ENCODE measurements around the gene MYL5.
"Not testable (repeated sequence)": the region's sequence is repeated elsewhere in the genome, so short reads cannot be mapped to it uniquely, and the experiment has no call there.

MYL5 gene

GRCh38 chr4:656436-657337 is 17.7 kb upstream of the MYL5 start:
- DNase-seq (ENCODE audit: low spot score), result no peak

- no peak for DNase-seq (ENCODE audit: low spot score)
Observed at GRCh38 chr4:657338-657833, 17.0 kb upstream of the MYL5 start.

DNA sequence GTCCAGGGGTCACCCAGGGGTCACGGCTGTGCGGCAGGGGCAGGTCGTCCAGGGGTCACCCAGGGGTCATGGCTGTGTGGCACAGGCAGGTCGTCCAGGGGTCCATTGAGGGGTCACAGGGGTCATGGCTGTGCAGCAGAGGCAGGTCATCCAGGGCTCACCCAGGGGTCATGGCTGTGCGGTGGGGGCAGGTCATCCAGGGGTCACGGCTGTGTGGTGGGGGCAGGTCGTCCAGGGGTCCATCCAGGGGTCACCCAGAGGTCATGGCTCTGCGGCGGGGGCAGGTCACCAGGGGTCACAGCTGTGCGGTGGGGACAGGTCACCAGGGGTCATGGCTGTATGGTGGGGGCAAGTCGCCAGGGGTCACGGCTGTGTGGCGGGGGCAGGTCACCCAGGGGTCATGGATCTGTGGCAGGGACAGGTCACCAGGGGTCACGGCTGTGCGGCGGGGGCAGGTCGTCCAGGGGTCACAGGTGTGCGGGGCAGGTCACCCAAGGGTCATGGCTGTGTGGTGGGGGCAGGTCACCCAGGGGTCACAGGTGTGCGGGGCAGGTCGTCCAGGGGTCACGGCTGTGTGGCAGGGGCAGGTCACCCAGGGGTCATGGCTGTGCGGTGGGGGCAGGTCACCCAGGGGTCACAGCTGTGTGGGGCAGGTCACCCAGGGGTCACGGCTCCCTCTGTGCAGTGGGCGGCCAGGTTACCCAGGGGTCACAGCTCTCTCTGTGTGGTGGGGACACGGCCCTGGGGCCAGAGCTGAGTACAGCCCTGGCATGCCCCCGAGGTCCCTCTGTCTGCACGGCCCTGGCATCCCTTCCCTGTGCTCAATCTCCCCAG is 16.3 kb upstream of the MYL5 start:
- no peak for DNase-seq (ENCODE audit: low spot score)

DNA sequence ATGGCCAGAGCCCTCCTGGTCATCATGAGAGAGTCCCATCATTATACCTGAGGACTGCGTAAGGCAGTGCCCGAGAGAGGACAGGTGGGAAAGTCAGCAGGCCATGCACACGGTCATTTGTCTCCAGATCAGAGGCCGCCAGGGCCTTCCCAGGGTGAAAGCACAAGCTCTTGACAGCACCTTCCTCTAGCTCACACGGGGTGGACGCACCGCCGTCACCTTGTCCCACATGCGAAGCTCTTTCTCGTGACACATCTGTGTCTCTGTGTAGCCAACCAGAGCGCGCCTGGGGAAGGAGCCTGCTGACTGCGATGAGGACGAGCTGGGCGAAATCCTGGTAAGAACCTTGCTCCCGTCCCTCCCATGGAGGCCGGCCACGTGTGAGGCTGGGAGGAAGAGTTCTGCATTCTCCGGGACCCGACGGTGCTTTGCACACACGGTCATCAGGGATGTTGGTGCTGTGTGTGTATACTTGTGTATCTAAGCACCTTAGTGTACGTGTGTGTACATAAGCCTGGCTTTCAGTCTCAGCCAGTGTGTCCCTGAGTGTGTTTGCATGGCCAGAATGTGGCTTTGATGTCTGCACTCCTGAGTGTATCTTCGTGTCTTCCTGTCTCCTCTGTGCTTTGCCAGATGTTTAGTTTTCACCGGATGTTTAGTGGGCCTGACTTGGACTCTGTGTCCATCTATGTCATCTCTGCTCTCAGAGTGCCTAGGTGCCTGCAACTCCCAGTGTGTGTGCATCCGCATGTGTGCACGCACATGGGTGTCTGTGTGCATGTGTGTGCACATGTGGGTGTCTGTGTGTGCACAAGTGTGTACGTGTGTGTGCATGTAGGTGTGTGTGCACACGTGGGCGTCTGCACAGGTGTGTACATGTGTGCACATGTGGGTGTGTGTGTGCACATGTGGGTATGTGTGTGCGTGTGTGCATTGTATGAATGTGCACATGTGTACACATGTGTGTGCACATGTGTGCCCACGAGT is 15.4 kb upstream of the MYL5 start:
- no peak for DNase-seq (ENCODE audit: low spot score)

DNA sequence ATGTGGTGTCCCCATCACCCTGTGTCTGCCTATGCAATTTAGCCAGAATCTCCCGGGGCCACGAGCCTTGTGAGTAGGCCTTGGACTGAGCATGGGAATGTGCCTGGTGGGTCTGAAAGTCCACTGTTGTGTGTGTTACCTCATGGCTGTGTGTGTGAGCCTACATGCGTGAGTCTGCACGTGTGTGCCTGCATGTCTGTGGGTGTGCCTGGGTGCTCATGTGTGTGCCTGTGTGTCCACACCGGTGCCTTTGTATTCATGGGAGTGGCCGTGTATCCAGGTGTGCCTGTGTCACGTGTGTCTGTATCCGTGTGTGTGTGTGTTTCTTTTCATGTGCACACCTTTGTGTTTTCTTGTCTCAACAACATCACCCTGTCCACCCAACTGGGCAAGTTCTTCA is 14.5 kb upstream of the MYL5 start:
- DNase-seq (ENCODE audit: low spot score), result no peak

GRCh38 chr4:660401-660800 is 13.9 kb upstream of the MYL5 start:
- no peak for DNase-seq (ENCODE audit: low spot score)

GRCh38 chr4:661231-661630 is 13.1 kb upstream of the MYL5 start:
- DNase-seq (ENCODE audit: low spot score), result no peak

GRCh38 chr4:661881-662761 is 12.2 kb upstream of the MYL5 start:
- no peak for DNase-seq (ENCODE audit: low spot score)

DNA sequence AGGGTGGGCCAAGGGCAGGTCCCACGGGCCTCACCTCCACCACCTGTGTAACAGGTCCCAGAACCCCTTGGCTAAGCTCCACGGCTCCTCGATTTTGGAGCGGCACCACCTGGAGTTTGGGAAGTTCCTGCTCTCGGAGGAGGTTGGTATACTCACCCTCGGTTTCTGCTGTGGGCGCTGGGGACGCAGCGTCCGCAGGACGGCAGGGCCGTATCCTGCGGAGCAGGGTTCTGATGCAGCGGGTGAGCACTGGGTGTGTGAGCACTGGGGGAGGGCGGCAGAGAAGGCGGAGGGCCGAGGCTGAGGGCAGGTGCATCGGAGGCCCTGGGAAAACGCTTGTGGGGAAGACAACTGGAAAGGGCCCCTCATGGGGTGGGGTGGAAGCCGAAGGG is 11.3 kb upstream of the MYL5 start:
- DNase-seq (ENCODE audit: low spot score), result no peak

- peak; percentile 96 for DNase-seq (ENCODE audit: low spot score)
Observed at GRCh38 chr4:663438-664428, 10.6 kb upstream of the MYL5 start.

- no peak for DNase-seq (ENCODE audit: low spot score)
Observed at GRCh38 chr4:664713-665231, 9.6 kb upstream of the MYL5 start.

DNA sequence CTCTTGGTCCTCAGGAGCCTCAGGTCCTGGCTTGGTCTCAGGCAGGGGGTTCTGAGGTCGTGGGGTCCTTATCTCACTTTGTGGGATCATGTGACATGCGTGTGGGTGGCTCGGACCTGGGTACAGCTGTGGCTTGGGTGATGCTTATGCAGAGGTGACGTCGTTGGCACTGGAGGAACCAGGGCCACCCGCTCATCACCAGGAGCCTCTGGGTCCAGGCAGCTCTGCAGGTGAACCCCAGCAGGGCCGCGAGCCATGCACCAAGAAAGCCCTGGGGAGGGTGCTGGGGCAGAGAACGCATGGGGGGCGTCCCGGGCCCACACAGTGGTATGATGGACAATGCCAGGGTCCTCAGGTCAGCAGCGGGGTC is 9.0 kb upstream of the MYL5 start:
- DNase-seq (ENCODE audit: low spot score), result no peak

- no peak for DNase-seq (ENCODE audit: low spot score)
Observed at GRCh38 chr4:665751-666435, 8.4 kb upstream of the MYL5 start.

DNA sequence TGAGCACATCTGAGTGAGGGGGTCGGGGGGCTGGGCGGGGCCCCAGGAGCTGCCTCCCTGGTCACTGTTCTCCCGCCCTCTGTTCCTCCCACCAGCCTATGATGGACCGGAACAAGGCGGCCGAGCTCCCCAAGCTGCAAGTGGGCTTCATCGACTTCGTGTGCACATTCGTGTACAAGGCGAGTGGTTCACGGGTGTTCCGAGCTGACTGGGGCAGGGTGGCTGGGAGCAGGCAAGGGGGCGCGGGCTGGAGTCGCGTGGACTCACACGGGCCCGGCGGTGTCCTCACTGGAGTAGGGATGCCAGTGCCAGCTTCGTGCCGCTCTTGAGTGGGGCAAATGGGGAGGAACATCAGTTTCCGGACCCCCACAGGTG is 7.9 kb upstream of the MYL5 start:
- no peak for DNase-seq (ENCODE audit: low spot score)

DNA sequence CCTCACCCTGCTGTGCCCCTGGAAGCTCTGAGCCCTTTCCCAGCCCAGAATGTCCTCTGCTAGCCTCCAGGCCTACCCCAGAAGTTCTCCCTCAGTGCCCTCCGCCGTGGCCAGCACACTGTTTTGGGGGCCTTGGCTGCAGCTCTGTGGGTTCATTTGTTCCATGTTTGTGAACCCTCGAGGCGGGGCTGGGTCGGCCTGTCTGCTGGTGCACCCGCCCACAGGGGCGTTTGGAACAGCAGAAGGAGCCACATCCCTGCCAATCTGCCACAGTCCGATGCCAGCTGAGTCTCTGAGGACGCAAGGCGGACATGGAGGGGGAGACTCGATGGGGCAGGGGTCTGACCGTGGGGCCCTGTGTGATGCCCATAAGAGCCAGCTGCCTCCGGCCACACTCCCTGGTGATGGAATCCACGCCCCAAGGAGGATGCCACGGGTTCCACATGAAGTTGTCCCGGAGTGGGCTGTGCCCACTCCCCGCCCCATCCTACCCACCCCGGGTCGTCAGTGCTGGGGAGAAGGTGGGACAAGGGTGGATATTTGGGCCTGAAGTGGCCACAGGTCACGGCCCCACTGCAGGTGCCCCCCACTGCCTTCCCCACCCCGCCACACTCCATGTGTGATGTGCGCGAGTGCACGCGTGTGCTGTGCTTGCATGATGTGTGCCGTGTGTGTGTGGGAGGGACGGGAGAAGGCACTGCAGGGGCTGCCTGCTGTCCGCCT is 7.4 kb upstream of the MYL5 start:
- no peak for DNase-seq (ENCODE audit: low spot score)

DNA sequence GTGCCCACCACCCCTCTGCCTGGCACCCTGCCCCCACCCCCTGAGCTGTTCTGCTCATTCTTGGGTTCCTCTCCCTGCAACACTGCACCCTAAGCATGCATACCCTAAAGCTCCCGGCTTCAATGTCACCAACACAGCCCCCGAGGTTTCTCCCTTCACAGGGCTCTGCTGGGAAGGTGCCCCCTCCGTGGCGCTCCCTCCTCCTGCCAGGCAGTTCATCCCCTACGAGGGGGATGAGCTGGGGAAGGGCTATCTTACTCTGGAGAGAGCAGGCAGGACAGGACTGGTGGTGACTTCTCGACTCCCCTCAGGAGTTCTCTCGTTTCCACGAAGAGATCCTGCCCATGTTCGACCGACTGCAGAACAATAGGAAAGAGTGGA is 6.8 kb upstream of the MYL5 start:
- no peak for DNase-seq (ENCODE audit: low spot score)

DNA sequence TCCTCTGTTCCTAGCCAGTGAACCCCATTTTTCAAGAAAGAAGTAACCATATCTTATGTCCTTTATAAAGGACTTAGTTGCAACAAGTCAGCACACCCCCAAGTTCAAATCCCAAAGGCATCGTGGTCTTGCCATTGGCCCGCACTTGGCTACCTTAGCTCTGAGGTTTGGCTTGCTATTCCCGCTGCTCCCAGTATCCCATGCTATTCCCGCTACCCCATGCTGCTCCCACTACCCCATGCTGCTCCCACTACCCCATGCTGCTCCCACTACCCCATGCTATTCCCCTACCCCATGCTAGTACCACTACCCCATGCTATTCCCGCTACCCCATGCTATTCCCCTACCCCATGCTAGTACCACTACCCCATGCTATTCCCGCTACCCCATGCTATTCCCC is 6.1 kb upstream of the MYL5 start:
- DNase-seq (ENCODE audit: low spot score), result not testable (repeated sequence)
